ENCODE results near the gene IRGQ. TPM values are rescaled to one million over a fixed set of nuclear protein-coding genes. Genes with fewer than 3 reads are reported as not detected.

Gene IRGQ
- total and polyA plus RNA-seq, 2 experiments from 2014 or later = 9.6 to 26.2 TPM

GRCh38 chr19:43574424-43575155, 21.3 kb downstream of the IRGQ start:
- no peaks in the 10 kb centered on the region for H3K27me3 ChIP-seq
- TF ChIP-seq EZH2 (IDR thresholded peaks at IDR 0.05; ENCODE audit: borderline replicate concordance) (no peak), CTCF (IDR thresholded peaks at IDR 0.05; ENCODE audit: poor library complexity) (no peak)
- H3K4me3 ChIP-seq = peak overlapping the region; percentile 50
- H3K9me2 ChIP-seq (replicated peaks; ENCODE audit: insufficient read depth) = no peaks in the 10 kb centered on the region
- H3K9me3 ChIP-seq (ENCODE audit: low read depth) = no peaks in the 10 kb centered on the region
- peak overlapping the region; percentile 83 for H3K27ac ChIP-seq
- H4K20me1 ChIP-seq (ENCODE audit: insufficient read depth, poor library complexity, severe bottlenecking) = no peaks in the 10 kb centered on the region
- peaks cover 8% of the 10 kb centered on the region for H3K4me1 ChIP-seq (ENCODE audit: insufficient read depth)
- H3K4me2 ChIP-seq = peak overlapping the region; percentile 75
- H2AFZ ChIP-seq = peak overlapping the region; percentile 84
- 53% methylated on average over 12 of the region's 12 CpGs for WGBS (ENCODE audit: low lambda C conversion rate, missing lambda C conversion rate)
- no peak for DNase-seq (ENCODE audit: low spot score)
- H3K79me2 ChIP-seq = peaks cover 36% of the 10 kb centered on the region
- no peaks in the 10 kb centered on the region for H3K36me3 ChIP-seq (replicated peaks; ENCODE audit: insufficient read depth, low read depth)

GRCh38 chr19:43572171-43572588, 23.8 kb downstream of the IRGQ start:
- H4K20me1 ChIP-seq (ENCODE audit: insufficient read depth, poor library complexity, severe bottlenecking) = no peaks in the 10 kb centered on the region
- H3K27ac ChIP-seq = peak overlapping the region; percentile 75
- no peak overlapping the region for H3K4me3 ChIP-seq
- DNase-seq (ENCODE audit: low spot score) = peak; percentile 58
- peaks cover 49% of the 10 kb centered on the region for H3K79me2 ChIP-seq
- TF ChIP-seq EZH2 (IDR thresholded peaks at IDR 0.05; ENCODE audit: borderline replicate concordance) (no peak), CTCF (IDR thresholded peaks at IDR 0.05; ENCODE audit: poor library complexity) (no peak), EZH2phosphoT487 (IDR thresholded peaks at IDR 0.05; ENCODE audit: low read depth, severe bottlenecking, unreplicated experiment) (no peak)
- no peaks in the 10 kb centered on the region for H3K9me2 ChIP-seq (replicated peaks; ENCODE audit: insufficient read depth)
- H3K4me2 ChIP-seq = peak overlapping the region; percentile 1
- no peaks in the 10 kb centered on the region for H3K36me3 ChIP-seq (replicated peaks; ENCODE audit: insufficient read depth, low read depth)
- no peaks in the 10 kb centered on the region for H3K9me3 ChIP-seq (ENCODE audit: low read depth)
- peaks cover 8% of the 10 kb centered on the region for H3K4me1 ChIP-seq (ENCODE audit: insufficient read depth)
- H2AFZ ChIP-seq = no peak overlapping the region
- 69% methylated on average over 3 of the region's 3 CpGs for WGBS (ENCODE audit: low lambda C conversion rate, missing lambda C conversion rate)
- H3K27me3 ChIP-seq = no peaks in the 10 kb centered on the region

- H3K9me3 ChIP-seq (ENCODE audit: low read depth) = no peaks in the 10 kb centered on the region
- no peak overlapping the region for H3K27ac ChIP-seq
- WGBS (ENCODE audit: low lambda C conversion rate, missing lambda C conversion rate) = 89% methylated on average over 5 of the region's 5 CpGs
- no peaks in the 10 kb centered on the region for H3K9me2 ChIP-seq (replicated peaks; ENCODE audit: insufficient read depth)
- H3K4me2 ChIP-seq = no peak overlapping the region
- no peaks in the 10 kb centered on the region for H3K27me3 ChIP-seq
- no peak for TF ChIP-seq EZH2phosphoT487 (IDR thresholded peaks at IDR 0.05; ENCODE audit: low read depth, severe bottlenecking, unreplicated experiment)
- no peak for TF ChIP-seq EZH2 (IDR thresholded peaks at IDR 0.05; ENCODE audit: borderline replicate concordance)
- TF ChIP-seq CTCF (IDR thresholded peaks at IDR 0.05; ENCODE audit: poor library complexity) = no peak
- no peak for DNase-seq (ENCODE audit: low spot score)
- H3K4me1 ChIP-seq (ENCODE audit: insufficient read depth) = peaks cover 8% of the 10 kb centered on the region
- no peaks in the 10 kb centered on the region for H3K36me3 ChIP-seq (replicated peaks; ENCODE audit: insufficient read depth, low read depth)
- H3K79me2 ChIP-seq = peaks cover 60% of the 10 kb centered on the region
- H4K20me1 ChIP-seq (ENCODE audit: insufficient read depth, poor library complexity, severe bottlenecking) = no peaks in the 10 kb centered on the region
- H3K4me3 ChIP-seq = no peak overlapping the region
- no peak overlapping the region for H2AFZ ChIP-seq
Measured at GRCh38 chr19:43570174-43570791, 25.7 kb downstream of the IRGQ start.
